ENCODE data around the gene OLFML3.
"Not testable (repeated sequence)": the region's sequence is repeated elsewhere in the genome, so short reads cannot be mapped to it uniquely, and the experiment has no call there.

OLFML3 gene

GRCh38 chr1:113993766-113994165, 14.5 kb downstream of the OLFML3 start:
- DNase-seq = no peak

GRCh38 chr1:113995382-113995781, 16.1 kb downstream of the OLFML3 start:
- no peak for DNase-seq

GRCh38 chr1:113998361-113998760, 19.1 kb downstream of the OLFML3 start:
- DNase-seq = no peak

- DNase-seq = no peak
These were observed 20.0 kb downstream of the OLFML3 start for GRCh38 chr1:113999233-113999632.

- DNase-seq = no peak
These were observed 20.5 kb downstream of the OLFML3 start for GRCh38 chr1:113999799-114000198.

GRCh38 chr1:114000406-114000805, 21.1 kb downstream of the OLFML3 start:
- DNase-seq = no peak

- no peak for DNase-seq
These were observed 23.4 kb downstream of the OLFML3 start for GRCh38 chr1:114002492-114003239.

GRCh38 chr1:114003431-114003830, 24.2 kb downstream of the OLFML3 start:
- no peak for DNase-seq

GRCh38 chr1:114006825-114007224, 27.6 kb downstream of the OLFML3 start:
- DNase-seq = not testable (repeated sequence)

- DNase-seq = no peak
These were observed 29.2 kb downstream of the OLFML3 start for GRCh38 chr1:114008480-114008941.

- DNase-seq = no peak
These were observed 29.7 kb downstream of the OLFML3 start for GRCh38 chr1:114008993-114009392.

- DNase-seq = no peak
These were observed 30.1 kb downstream of the OLFML3 start for GRCh38 chr1:114009393-114009792.

GRCh38 chr1:114010433-114011184, 31.3 kb downstream of the OLFML3 start:
- DNase-seq = no peak

- DNase-seq = no peak
These were observed 32.5 kb downstream of the OLFML3 start for GRCh38 chr1:114011796-114012195.

- no peak for DNase-seq
These were observed 35.8 kb downstream of the OLFML3 start for GRCh38 chr1:114015075-114015474.

GRCh38 chr1:114019724-114020123, 40.5 kb downstream of the OLFML3 start:
- DNase-seq = not testable (repeated sequence)

GRCh38 chr1:114021665-114022099, 42.4 kb downstream of the OLFML3 start:
- DNase-seq = no peak

- DNase-seq = no peak
These were observed 43.6 kb downstream of the OLFML3 start for GRCh38 chr1:114022877-114023276.

GRCh38 chr1:114023377-114023776, 44.1 kb downstream of the OLFML3 start:
- no peak for DNase-seq

- no peak for DNase-seq
These were observed 44.8 kb downstream of the OLFML3 start for GRCh38 chr1:114024049-114024448.

- DNase-seq = no peak
These were observed 46.5 kb downstream of the OLFML3 start for GRCh38 chr1:114025609-114026401.

- no peak for DNase-seq
These were observed 47.5 kb downstream of the OLFML3 start for GRCh38 chr1:114026797-114027196.

All from activated CD4-positive, alpha-beta T cell treated with anti-CD3 and anti-CD28 coated beads, Interleukin-10, Interleukin-2, amounts not matched to agents 100 ng/mL and 50 ng/mL, durations not matched to agents 16 hours and 8 hours (primary cell).